Body of pancreas (tissue), 4 donors: ENCODE measurements around the gene TCF7.

Source experiments
- POLR2A ChIP-seq, 3 donors: fragments of 450-650 bp; IDR thresholded peaks; one replicate each; pipeline ENCODE4 v1.6.1; 2016; ENCODE audit warnings: antibody characterized with exemption in 3 of 3, mild to moderate bottlenecking in 2 of 3
- TF ChIP-seq, protein P1 (sequence below), 7 experiments: fragments of 450-650 bp in 4 of 7; fragments of 200-600 bp in 3 of 7; sonication (generic) in 3 of 7; IDR thresholded peaks; one replicate each; pipeline ENCODE4 v1.5.1; 2016 to 2019; ENCODE audit warnings: antibody characterized with exemption in 7 of 7

DNA sequence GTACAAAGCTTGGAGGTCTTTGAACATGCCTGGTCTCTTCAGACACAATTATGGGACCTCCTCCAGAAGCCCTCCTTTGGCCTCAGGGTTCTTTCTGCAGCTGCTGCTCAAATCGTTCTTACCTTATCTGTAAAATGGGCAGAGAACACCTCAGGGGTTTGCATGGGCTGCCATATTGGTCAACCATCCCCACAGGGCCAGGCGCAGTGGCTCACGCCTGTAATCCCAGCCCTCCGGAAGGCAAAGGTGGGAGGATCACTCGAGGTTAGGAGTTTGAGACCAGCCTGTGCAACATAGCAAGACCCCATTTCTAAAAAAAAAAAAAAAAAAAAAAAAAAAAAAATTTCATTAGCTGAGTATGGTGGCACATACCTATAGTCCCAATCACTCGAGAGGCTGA lies 29.1 kb upstream of the TCF7 start:
- no peak for TF ChIP-seq POLR2A (IDR thresholded peaks at IDR 0.05)
- TF ChIP-seq, protein P1, sequence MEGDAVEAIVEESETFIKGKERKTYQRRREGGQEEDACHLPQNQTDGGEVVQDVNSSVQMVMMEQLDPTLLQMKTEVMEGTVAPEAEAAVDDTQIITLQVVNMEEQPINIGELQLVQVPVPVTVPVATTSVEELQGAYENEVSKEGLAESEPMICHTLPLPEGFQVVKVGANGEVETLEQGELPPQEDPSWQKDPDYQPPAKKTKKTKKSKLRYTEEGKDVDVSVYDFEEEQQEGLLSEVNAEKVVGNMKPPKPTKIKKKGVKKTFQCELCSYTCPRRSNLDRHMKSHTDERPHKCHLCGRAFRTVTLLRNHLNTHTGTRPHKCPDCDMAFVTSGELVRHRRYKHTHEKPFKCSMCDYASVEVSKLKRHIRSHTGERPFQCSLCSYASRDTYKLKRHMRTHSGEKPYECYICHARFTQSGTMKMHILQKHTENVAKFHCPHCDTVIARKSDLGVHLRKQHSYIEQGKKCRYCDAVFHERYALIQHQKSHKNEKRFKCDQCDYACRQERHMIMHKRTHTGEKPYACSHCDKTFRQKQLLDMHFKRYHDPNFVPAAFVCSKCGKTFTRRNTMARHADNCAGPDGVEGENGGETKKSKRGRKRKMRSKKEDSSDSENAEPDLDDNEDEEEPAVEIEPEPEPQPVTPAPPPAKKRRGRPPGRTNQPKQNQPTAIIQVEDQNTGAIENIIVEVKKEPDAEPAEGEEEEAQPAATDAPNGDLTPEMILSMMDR (IDR thresholded peaks at IDR 0.05) = no peak
